OCI-M2 (cell line): ENCODE results near the gene NAT16.
"Not testable (repeated sequence)": the region's sequence is repeated elsewhere in the genome, so short reads cannot be mapped to it uniquely, and the experiment has no call there.

Source experiments
- DNase-seq: peaks from one replicate; lab custom pipeline; 2025; ENCODE audit not compliant: unreplicated experiment; lab: John Stamatoyannopoulos, UW

NAT16 gene

GRCh38 chr7:101128040-101128834 is 51.9 kb downstream of the NAT16 start:
- DNase-seq = no peak

GRCh38 chr7:101127460-101128039 is 52.5 kb downstream of the NAT16 start:
- DNase-seq = no peak

GRCh38 chr7:101126651-101127459 is 53.2 kb downstream of the NAT16 start, which contains the start of gene SERPINE1:
SERPINE1 (plus strand) TSS chr7:101127104; CDS start chr7:101128394, 1,290 bp downstream.
- DNase-seq = no peak

GRCh38 chr7:101125989-101126650 is 54.0 kb downstream of the NAT16 start:
- no peak for DNase-seq

DNA sequence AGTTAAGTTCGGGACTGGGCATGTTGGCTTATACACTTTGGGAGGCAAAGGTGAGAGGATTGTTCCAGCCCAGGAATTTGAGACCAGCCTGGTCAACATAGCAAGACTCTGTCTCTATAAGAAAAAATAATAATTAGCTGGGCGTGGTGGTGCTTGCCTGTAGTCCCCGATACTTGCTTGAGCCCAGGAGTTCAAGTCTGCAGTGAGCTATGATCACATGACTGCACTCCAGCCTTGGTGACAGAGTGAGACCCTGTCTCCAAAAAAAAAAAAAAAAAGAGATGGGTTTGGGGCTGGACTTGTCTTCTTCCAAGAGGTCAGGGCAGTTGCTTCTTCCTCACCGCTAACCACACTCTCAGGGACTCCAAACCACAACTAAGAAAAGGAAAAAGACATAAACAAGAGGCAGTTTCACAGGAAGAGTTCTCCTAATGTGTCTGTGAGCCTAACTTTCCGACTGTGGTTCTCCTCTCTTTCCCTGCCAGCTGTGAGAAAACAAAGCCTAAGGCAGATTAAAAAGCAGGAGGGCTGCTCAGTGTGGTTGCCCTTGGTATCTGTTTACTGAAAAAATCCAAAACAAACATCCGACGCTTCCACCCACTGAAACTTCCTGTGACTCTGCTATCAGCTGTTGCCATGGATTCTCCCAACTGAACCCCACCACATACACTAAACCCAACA is 55.6 kb downstream of the NAT16 start:
- no peak for DNase-seq

GRCh38 chr7:101123703-101124068 is 56.4 kb downstream of the NAT16 start:
- DNase-seq = no peak

GRCh38 chr7:101122933-101123702 is 57.0 kb downstream of the NAT16 start:
- no peak for DNase-seq

DNA sequence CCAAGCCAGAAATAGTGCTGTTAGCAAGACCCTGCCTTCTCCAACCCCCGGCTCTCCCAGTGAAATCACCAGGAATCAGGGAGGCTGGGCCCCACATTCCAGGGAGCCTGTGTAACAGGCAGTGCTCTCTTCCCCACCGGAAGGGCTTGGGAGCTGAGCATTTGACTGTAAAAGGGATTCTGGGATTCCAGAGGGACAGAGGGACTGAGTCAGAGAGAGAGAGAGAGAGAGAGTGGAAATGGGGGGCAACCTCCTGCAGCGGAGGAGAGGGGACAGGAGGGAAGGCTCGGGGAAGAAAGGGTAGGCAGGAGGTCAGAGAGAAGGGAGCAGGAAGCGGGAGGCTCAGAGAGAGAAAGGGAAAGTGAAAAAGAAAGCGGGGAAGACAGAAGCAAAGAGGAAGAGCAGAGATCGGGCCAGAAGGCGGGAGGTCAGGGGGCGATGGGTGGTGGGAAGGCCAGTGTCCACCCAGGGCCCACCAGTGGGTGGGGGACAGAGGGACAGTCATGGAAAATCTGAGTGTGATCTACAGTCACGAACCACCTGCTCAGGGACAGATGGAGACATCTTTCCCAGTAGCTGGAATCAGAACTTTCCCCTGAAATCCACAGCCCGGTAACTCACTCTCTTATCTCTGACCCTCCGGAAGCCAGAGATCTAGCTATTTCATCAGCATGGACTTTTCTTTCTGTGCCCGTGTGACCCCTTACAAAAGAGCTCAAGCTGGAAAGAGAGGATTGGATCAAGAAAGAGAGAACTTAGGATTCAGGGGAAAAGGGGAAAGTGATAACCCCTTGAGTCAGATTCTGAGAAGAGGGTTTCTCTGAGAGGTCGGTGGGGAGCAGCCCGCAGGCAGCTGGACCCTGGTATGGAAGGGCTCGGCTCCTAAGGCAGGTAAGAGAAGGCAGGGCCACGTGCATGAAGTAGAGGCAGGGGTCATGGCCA is 57.8 kb downstream of the NAT16 start:
- DNase-seq = no peak

DNA sequence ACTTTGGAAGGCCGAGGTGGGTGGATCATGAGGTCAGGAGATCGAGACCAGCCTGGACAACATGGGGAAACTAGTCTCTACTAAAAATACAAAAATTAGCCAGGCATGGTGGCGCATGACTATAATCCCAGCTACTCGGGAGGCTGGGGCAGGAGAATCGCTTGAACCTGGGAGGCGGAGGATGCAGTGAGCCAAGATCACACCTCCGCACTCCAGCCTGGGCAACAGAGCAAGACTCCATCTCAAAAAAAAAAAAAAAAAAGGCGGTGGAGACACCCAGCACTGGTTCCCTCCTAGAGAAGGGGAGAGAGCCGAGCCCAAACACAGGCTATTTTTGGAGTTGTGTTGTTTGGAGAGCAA is 58.5 kb downstream of the NAT16 start:
- not testable (repeated sequence) for DNase-seq
